LHCN-M2 (cell line): Measurements from ENCODE around the gene LAMTOR5. TPM values are rescaled to one million over a fixed set of nuclear protein-coding genes. Genes with fewer than 3 reads are reported as not detected.
"Not testable (repeated sequence)": the region's sequence is repeated elsewhere in the genome, so short reads cannot be mapped to it uniquely, and the experiment has no call there.

Experiments used
- DNase-seq: peaks from one replicate; pipeline ENCODE4 v3.0.0-alpha.2; 2012; ENCODE audit warnings: low read depth
- polyA plus RNA-seq: library from polyadenylated mRNA; unstranded; fragments of >200 nt; gene quantifications from one replicate; pipeline ENCODE4 v1.2.1, GENCODE V29; 2012; ENCODE audit warnings: missing spikeins
- total RNA-seq: library from RNA; depleted of rRNA; stranded (reverse); fragments of >200 nt; gene quantifications from 2 replicates; pipeline ENCODE4 v1.2.3, GENCODE V29; 2014; rRNA removed

The LAMTOR5 gene
- total RNA-seq = 101 and 116 TPM in 2 replicates
- 343 TPM for polyA plus RNA-seq

- DNase-seq = peak; percentile 91
Measured at GRCh38 chr1:110407260-110408210, at the start of gene LAMTOR5. Gene LAMTOR5 (minus strand): TSS chr1:110407694. CDS start chr1:110407620, 74 bp downstream.

- DNase-seq = no peak
Measured at GRCh38 chr1:110457206-110457605, 49.7 kb upstream of the LAMTOR5 start.

GRCh38 chr1:110455151-110455550 lies 47.7 kb upstream of the LAMTOR5 start:
- DNase-seq = no peak

- DNase-seq = no peak
Measured at GRCh38 chr1:110454328-110454727, 46.8 kb upstream of the LAMTOR5 start.

GRCh38 chr1:110453829-110454228 lies 46.3 kb upstream of the LAMTOR5 start:
- no peak for DNase-seq

- DNase-seq = no peak
Measured at GRCh38 chr1:110452330-110452729, 44.8 kb upstream of the LAMTOR5 start.

GRCh38 chr1:110450929-110451328 lies 43.4 kb upstream of the LAMTOR5 start, which contains the start of gene PROK1:
Gene PROK1 (plus strand): TSS chr1:110451149. CDS start chr1:110451217, 68 bp downstream.
- DNase-seq = no peak

GRCh38 chr1:110449661-110450651 lies 42.5 kb upstream of the LAMTOR5 start:
- no peak for DNase-seq

GRCh38 chr1:110444561-110444960 lies 37.1 kb upstream of the LAMTOR5 start:
- DNase-seq = no peak

GRCh38 chr1:110443451-110443850 lies 36.0 kb upstream of the LAMTOR5 start:
- DNase-seq = no peak

- no peak for DNase-seq
Measured at GRCh38 chr1:110441888-110442287, 34.4 kb upstream of the LAMTOR5 start.

GRCh38 chr1:110440877-110441276 lies 33.4 kb upstream of the LAMTOR5 start:
- DNase-seq = peak; percentile 7

- not testable (repeated sequence) for DNase-seq
Measured at GRCh38 chr1:110439873-110440272, 32.4 kb upstream of the LAMTOR5 start.

- no peak for DNase-seq
Measured at GRCh38 chr1:110438893-110439292, 31.4 kb upstream of the LAMTOR5 start.

- DNase-seq = not testable (repeated sequence)
Measured at GRCh38 chr1:110437645-110438299, 30.3 kb upstream of the LAMTOR5 start.

GRCh38 chr1:110436635-110437034 lies 29.1 kb upstream of the LAMTOR5 start:
- DNase-seq = no peak

- DNase-seq = no peak
Measured at GRCh38 chr1:110434946-110435345, 27.5 kb upstream of the LAMTOR5 start.

GRCh38 chr1:110433803-110434202 lies 26.3 kb upstream of the LAMTOR5 start:
- peak; percentile 15 for DNase-seq

GRCh38 chr1:110433213-110433612 lies 25.7 kb upstream of the LAMTOR5 start:
- DNase-seq = no peak

GRCh38 chr1:110430901-110431300 lies 23.4 kb upstream of the LAMTOR5 start:
- no peak for DNase-seq

GRCh38 chr1:110430366-110430765 lies 22.9 kb upstream of the LAMTOR5 start:
- DNase-seq = no peak
